Measurements from ENCODE around the gene DGKG. TPM values are rescaled to one million over a fixed set of nuclear protein-coding genes. Genes with fewer than 3 reads are reported as not detected.

The DGKG gene
- total and polyA plus RNA-seq, 12 donors = 7.2 to 75.7 (median 41.4) TPM

- H3K27ac ChIP-seq = no peak overlapping the region
- no peak for TF ChIP-seq CTCF (IDR thresholded peaks at IDR 0.05)
- intact Hi-C loops (cut with DNase I) = no loop called here
- no peaks in the 10 kb centered on the region for H3K9me3 ChIP-seq
- 73 to 84% methylated on average over 6 of the region's 6 CpGs for WGBS, 2 donors
- DNase-seq = no peak
- peaks cover 0 to 34% (median 0%) of the 10 kb centered on the region in 9 donors for H3K4me1 ChIP-seq
- H3K36me3 ChIP-seq = peaks cover 0 to 34% (median 2%) of the 10 kb centered on the region in 9 donors
- no peak overlapping the region for H3K4me3 ChIP-seq
- H3K27me3 ChIP-seq = no peaks in the 10 kb centered on the region
- ATAC-seq = no peak
Observed at GRCh38 chr3:186180891-186181481, 181.0 kb downstream of the DGKG start.

DNA sequence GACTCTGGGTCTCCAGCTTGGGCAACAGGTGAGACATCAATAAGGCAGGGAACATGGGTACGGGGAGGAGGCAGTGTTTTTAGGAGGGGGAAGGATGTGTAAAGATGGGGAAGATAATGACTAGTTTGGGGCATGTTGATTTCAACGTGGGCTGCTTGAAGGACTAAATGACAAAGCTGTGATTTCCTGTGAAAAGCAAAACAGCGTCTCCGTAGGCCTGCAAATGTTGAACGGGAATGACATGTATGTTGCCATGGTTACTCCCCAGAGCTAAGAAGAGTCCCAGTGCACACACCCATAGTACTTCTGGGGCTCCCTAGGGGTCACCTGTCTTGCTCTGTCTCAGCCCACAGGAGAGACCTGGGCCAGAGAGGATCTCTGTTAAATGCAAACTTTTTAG, 181.9 kb downstream of the DGKG start:
- Histone ChIP-seq H3K27me3 (no peaks in the 10 kb centered on the region), H3K27ac (no peak overlapping the region), H3K9me3 (no peaks in the 10 kb centered on the region), H3K4me1 (peaks cover 0 to 25% (median 0%) of the 10 kb centered on the region in 9 donors), H3K36me3 (peaks cover 0 to 31% (median 4%) of the 10 kb centered on the region in 9 donors), H3K4me3 (no peak overlapping the region)
- DNase-seq = no peak
- ATAC-seq = no peak
- intact Hi-C loops (cut with DNase I) = no loop called here
- 68 to 80% methylated on average over 5 of the region's 5 CpGs for WGBS, 2 donors
- no peak for TF ChIP-seq CTCF (IDR thresholded peaks at IDR 0.05)

DNA sequence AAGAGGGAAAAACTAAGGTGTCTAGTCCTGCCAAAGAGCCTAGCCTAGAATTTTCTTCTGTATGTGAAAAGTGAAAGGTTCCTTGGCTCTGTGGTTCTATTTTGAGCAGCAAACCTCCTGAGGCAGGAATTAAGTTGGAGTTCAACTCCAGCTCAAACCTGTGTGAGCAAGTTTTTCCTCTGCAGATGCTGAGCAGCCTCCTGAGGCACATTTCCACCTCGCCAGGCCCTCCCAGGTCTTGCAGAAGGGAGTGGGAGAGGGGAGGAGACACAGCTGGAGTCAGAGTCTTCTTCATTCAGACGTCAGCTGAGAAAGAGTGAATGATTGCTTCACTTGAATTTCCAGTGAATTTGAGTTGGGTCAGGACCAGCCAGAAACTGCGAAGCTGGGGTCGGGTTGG, 183.6 kb downstream of the DGKG start:
- H3K4me1 ChIP-seq = peaks cover 0 to 11% (median 5%) of the 10 kb centered on the region in 9 donors
- H3K4me3 ChIP-seq = no peak overlapping the region
- H3K27ac ChIP-seq = no peak overlapping the region
- H3K36me3 ChIP-seq = peaks cover 0 to 30% (median 7%) of the 10 kb centered on the region in 9 donors
- DNase-seq (no peak), ATAC-seq (no peak)
- TF ChIP-seq CTCF (IDR thresholded peaks at IDR 0.05) = no peak
- WGBS, 2 donors = 87% methylated on average over 4 of the region's 4 CpGs
- no peaks in the 10 kb centered on the region for H3K27me3 ChIP-seq
- H3K9me3 ChIP-seq = no peaks in the 10 kb centered on the region
- intact Hi-C loops (cut with DNase I) = no loop called here

GRCh38 chr3:186176373-186176990, 185.6 kb downstream of the DGKG start:
- Histone ChIP-seq H3K27me3 (no peaks in the 10 kb centered on the region), H3K27ac (no peak overlapping the region), H3K4me1 (peaks cover 0 to 8% (median 0%) of the 10 kb centered on the region in 9 donors), H3K36me3 (peaks cover 0 to 30% (median 7%) of the 10 kb centered on the region in 9 donors), H3K9me3 (no peaks in the 10 kb centered on the region), H3K4me3 (no peak overlapping the region)
- DNase-seq (no peak), ATAC-seq (peak in 1 of 8 donors; percentile 51)
- intact Hi-C loops (cut with DNase I) = no loop called here
- 58 to 65% methylated on average over 6 of the region's 6 CpGs for WGBS, 2 donors
- no peak for TF ChIP-seq CTCF (IDR thresholded peaks at IDR 0.05)

All from heart right ventricle (tissue), 16 donors.